NCI-H187 treated with DMSO at 0.1 percent for 48 hours (cell line): ENCODE results near the gene CCPG1.

Source experiments
- DNase-seq: peaks from one replicate; lab custom pipeline; 2025; lab: John Stamatoyannopoulos, UW

CCPG1 gene

GRCh38 chr15:55319537-55320237 is 88.5 kb downstream of the CCPG1 start:
- no peak for DNase-seq

GRCh38 chr15:55318588-55319494 is 89.3 kb downstream of the CCPG1 start, which contains the start of the genes PIGB and PIGBOS1:
PIGB (plus strand) TSS chr15:55319222; CDS start chr15:55319251, 29 bp downstream.
PIGBOS1 (minus strand) TSS chr15:55319123; CDS start chr15:55317792, 1,331 bp downstream.
- DNase-seq, result peak; percentile 14
